HG02852 (cell line): Measurements from ENCODE around the gene LMO2.

Experiments used
- ATAC-seq: cut with Tn5 transposase; IDR thresholded peaks from one replicate; pipeline ENCODE4 v1.9.1; 2021; ENCODE audit warnings: mild to moderate bottlenecking, moderate library complexity; ENCODE audit not compliant: unreplicated experiment

Gene LMO2

DNA sequence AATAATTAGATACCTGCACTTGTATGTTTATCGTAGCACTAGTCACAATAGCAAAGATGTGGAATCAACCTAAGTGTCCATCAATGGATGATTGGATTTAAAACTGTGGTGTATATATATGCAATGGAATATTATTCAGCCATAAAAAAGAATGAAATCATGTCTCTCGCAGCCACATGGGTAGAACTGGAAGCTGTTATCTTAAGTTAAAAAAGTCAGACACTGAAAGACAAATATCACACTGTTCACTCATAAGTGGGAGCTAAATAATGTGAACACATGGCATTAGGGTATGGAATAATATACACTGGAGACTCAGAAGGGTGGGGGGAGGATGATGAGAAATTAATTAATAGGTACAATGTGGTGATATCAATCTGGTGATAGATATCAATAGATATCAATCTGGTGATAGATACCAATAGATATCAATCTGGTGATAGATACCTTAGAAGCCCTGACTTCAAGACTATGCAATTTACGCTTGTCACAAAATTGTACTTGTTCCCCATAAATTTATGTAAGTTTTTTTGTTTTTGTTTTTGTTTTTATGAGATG is 2.0 kb downstream of the LMO2 start:
- ATAC-seq: no peak

DNA sequence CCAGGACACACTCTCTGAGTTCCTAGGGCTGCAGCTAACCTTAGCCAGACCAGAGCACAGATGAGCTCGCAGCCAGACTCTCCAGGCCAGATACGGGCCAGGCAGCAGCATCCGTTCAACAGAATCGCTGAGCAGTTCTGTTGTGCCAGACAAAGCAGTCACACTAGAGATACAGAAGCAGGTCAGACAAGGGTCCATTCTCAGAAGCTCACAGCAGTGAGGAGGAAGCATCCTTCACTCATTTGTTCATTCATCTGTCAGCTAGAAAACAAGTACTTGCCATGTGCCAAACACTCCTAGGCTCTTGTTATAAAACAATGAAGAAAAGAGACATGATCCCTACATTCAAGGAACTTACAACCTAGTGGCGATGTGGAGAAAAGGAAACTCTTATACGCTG is 2.6 kb downstream of the LMO2 start:
- ATAC-seq: no peak

DNA sequence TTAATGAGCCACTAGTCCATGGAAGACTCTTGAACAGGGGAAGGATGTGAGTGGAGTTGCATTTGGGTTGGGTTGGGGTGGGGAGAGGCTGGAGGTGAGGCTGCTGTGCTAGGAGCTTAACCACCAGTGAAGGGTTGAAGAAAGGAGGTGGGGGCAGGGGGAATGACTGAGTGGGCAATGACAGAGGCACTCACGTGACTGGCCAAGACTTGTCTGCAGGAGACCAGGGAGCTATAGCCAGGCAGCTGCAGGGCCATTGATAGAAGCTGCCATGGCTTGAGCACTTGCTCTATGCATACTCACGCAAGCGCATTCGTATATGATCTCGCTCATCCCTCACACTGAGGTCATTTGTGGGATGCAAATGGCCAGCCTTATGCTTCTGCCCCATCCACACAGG is 4.0 kb downstream of the LMO2 start:
- ATAC-seq: no peak

DNA sequence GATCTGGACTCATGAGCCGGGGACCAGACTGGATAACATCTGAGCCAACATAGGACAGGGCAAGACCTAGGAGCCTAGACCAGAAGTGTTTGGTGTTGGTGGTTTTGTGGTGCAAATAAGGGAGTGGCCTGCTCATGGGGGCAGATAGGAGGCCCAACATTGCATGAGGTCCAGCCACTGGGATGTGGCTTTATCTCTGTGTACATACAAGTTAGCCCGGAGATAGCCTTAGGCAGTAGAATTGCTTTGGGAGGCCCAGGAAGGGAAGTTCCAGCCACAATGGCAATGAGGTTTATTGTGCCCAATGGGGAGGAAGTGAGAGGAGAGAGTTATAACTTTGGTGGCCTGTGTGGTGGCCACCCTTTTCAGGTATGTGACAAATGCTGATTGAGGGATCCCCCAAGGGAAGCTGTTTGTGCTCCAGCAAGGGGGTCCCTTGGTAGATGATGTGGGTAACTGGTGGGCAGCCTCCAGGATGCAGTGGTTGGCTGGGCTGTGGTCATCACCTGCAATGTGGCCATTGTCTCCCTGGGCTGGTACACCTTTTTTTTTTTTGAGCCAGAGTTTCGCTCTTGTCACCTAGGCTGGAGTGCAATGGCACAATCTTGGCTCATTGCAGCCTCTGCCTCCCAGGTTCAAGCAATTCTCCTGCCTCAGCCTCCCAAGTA is 6.4 kb downstream of the LMO2 start:
- ATAC-seq: no peak

DNA sequence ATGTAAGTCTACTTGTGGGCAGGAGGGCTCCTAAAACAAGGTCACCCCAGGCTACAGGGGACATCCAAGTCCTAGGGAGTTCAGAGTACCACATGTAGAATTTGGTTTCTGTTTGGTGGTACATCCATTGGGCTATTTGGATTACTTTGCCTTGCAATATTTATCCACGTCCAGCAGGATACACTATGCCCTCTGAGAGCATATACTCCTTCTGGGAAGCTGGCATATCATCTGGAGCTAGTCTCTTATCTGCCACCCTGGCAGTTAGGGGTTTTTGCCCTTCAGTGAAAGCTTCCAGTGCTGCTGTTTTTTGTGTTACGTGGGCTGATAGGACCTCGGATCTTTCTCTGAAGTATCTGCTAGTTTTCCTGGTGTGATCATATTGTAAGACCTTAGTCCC is 7.3 kb downstream of the LMO2 start:
- no peak for ATAC-seq

DNA sequence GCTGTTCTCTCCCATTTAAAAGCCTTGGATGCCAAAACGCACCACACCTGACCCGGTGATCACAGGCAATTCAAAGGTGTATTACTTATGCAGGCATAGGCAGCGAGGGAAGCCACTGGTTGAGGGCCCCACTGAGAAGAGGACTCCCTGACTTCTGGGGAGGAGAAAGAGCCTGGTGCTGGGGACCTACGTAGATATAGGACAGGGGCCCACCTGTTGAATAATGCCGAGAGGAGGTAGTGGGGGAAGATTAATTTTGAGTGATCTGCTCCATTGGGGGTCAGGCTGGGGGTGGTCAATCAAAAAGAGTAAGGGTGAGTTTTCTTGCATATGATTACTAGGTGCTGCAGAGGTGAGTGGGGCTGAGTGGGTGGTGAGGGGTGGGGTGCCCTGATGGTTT is 7.8 kb downstream of the LMO2 start:
- ATAC-seq: no peak

DNA sequence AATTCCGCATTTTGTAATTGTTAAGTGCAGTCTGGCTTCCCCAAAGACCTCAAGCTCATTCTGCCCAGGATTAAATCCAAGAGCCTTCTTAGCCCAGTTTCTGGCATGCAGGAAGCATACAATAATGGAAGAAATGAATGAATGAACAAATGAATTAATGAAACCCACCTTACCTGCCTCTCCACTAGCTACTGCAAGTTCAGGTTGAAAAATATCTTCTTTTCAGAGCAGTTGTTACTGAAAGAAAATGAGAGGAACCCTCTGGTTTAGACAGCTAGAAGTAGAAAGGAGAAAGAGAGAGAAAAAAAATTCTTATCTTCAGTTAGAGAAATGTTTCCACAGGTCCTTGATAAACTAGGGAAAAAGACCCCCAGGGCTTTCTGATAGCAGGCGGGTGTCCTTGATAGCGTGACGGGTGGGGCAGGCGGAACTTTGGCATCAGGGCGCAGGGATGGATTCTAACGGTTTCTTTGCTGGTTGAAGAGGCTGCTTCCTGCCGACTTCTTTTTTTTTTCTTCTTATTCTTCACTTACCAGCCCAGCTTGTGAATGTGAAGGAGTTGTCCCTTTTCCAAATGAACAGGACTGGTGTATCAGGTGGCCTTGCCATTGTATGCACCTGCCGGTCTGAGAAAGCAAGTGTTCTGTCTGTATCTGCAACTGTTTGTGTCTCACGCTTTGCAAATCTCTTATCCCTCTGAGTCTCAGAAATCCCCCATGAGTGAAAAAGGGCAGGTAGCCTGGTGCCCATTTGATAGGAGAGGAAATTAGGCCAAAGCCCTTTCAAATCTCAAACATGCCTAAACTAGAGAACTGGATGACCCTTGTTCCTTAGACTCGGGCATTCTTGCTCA is 10.0 kb downstream of the LMO2 start:
- no peak for ATAC-seq

DNA sequence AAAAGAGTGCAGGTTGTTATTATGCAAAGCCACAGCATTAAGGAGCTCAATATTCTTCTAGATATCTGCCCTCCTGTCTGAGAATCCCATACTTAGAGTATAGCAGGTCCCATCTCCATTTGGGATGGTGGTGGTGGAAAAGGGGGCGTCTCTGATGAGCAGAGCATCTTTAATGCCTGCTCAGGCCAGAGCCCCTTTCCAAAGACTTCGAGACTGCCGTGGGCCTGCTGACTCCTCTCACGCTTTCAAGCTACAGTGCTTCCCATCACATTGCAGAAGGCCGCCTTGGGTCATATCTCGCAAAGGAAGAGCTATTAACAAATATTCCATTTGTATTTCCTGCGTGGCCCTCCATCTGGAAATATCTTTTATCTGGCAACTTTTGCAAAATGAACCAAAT is 10.9 kb downstream of the LMO2 start:
- no peak for ATAC-seq

DNA sequence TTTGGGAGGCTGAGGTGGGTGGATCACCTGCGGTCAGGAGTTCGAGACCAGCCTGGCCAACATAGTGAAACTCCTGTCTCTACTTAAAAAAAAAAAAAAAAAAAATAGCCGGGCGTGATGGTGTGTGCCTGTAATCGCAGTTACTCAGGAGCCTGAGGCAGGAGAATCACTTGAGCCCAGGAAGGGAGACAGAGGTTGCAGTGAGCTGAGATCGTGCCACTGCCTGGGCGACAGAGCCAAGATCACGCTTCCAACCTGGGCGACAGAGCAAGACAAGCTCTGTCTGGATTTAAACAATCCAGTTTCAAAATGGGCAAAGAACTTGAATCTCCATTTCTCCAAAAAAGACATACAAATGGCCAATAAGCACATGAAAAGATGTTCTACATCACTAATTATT is 12.5 kb downstream of the LMO2 start:
- no peak for ATAC-seq

DNA sequence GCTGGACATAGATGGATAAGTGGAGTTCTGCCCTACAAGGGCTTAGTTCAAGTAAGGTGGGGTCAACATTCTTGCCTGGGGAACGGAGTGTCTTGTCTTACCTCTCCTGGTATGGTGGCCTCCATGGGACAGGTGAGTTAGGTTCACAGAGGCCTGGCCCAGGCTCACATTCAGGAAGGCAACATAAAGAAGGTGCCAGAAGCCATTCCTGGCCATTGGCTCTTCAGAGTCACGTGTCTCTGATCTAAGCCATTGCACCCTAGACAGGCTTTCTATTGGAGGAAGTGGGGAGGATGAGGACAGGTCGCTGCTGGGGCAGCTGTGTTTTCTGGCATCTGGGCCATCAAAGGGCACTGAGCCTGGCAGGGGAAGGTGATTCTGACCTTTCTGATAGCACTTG is 14.8 kb downstream of the LMO2 start:
- ATAC-seq: no peak

DNA sequence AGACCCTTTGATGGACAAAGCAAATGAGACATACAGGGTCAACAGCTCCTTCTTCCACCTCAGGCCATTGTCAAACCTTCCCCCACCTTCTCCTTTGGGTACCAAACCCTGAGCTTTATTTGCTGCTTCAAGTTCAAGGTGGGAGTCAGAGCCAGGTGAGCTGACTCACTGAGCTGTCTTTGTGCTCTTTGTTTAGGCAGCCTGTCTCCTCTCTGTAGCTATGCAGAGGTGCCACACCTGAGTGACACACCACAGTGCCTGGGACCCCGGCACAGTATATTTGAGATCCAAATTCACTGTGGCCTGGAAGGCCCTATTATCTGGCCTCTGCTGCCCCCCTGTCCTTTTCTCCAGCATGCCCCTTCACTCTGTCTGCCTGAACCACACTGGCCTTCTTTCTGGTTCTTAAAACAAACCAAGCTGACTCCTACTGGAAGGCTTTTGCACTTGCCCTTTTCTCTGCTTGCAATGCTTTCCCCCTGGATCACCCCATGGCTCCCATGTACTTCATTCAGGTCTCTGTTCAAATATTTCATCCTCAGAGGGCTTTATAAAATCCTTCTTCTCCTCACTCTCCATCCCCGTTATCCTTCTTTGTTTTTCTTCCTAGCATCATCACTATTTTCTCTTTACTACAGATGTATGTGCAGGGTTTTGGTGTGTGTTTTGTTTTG is 16.1 kb downstream of the LMO2 start:
- ATAC-seq: no peak

DNA sequence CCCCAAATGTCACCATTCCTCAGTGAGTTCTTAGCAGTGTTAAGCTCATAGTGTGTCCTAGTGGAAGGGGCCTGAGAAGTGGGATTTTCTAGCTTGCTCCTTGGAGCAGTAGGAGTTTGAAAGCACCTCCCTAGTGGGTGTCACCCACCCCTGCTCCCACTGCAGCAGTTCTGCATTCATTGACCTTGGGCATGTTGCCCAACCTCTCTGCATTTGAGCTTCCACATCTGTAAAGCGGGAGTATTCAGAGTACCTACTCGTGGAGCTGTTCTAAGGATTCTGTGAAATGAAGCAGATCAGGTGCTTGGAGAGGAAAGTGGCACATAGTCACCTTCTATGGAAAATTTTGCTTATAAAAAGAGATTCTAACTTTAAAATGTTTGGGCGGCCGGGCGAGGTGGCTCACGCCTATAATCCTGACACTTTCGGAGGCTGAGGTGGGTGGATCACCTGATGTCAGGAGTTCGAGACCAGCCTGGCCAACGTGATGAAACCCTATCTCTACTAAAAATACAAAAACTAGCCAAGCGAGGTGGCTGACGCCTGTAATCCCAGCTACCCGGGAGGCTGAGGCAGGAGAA is 16.9 kb downstream of the LMO2 start:
- ATAC-seq: no peak

DNA sequence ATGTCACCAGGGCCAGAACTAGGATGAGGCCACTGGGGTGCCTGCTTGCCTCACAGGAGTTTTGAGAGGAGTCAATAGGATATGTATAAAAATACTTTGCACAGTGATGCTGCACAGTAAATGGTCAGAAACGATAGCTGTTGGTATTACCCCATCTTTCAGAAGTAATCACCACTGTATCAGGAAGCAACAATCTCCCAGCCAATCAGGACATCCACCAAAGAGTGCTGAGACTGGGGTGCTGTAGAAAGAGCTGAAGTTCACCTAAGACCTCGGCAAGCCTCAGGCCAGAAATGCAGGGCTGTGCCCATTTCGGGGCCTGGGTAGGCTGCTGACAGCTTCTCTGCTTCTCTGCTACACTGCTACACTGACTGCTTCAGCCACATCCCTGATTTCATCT is 17.4 kb downstream of the LMO2 start:
- no peak for ATAC-seq

DNA sequence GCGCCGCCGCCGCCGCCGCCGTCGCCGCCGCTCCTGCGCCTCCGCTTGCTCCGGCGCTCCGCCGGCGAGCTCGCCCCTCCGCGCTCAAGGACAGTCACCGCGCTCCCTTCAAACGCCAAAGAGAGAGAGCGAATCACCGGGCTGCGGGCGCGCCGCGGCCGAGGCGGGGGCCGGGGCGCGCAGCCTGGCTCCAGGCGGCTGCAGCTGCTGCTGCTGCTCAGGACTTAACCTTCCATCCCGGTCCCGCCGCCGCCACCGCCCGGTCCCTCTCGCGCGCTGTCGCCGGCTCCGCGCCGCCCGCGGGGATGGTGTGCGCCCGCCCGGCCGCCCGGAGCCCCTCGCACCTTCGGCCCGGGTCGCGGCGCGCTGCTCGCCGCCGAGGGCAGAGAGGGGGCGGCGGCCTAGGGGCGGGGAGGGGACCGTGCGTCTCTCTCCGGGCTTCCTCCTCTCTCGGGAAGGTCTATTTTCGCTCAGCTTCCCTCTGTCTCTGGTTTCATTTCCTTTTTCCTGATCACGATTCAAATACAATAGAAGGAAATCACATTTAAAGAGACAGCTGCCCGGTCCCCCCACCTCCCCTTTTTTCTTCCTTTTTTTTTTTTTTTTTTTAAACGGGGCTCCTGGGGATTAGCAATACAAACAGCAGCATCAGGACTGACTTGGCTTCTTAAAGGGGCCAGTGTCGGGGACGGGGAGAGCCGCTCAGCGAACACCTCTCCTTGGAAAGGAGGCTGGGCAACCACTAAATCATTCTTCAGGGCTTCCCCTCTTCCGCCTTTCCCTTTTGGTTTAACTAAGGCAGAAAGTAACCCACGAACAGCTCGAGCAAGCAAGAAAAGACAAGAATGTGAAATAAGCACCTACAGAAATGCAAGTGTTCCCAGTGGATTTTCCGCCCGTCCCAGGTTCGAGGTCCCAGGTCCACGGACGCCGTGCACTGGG is 22.1 kb downstream of the LMO2 start:
- peak; percentile 53 for ATAC-seq

DNA sequence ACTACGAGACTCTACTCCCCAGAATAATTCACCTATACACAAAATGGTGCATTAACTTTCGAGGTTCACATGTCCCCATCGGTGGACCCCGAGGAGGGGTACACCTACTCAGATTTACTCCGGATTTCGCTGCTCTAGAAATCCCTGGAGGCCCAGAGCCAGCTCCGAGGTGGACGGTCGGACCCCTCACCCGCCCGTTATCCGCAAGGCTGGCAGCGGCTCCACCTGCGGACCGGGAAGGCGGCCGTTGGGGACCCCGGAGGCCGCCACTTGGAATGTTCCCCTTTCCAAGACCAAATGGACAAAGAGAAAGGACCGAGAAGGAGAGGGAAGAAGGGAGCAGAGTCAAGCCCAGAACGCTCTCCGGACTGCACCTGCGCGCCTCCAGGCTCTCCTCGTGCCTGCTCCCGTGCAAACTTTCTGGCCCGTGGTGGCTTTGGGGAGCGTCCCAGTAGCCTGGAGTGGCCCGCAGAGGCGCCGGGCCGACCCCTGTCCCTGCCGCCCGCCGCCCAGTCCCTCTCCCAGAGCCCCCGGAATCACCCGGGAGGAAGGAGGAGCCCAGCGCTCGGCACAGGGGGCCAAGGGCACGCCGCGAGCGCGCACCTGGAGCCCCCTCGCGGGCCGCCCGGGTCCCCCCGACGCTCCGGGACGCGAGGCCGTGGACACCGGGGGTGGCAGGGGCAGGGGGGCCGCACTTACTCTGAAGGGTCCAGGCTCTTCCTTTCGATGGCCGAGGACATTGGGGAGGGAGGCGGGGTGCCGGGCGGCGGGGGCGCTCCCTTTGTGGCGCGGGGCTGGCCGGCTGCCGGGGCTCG is 23.0 kb downstream of the LMO2 start:
- ATAC-seq: peak; percentile 26

DNA sequence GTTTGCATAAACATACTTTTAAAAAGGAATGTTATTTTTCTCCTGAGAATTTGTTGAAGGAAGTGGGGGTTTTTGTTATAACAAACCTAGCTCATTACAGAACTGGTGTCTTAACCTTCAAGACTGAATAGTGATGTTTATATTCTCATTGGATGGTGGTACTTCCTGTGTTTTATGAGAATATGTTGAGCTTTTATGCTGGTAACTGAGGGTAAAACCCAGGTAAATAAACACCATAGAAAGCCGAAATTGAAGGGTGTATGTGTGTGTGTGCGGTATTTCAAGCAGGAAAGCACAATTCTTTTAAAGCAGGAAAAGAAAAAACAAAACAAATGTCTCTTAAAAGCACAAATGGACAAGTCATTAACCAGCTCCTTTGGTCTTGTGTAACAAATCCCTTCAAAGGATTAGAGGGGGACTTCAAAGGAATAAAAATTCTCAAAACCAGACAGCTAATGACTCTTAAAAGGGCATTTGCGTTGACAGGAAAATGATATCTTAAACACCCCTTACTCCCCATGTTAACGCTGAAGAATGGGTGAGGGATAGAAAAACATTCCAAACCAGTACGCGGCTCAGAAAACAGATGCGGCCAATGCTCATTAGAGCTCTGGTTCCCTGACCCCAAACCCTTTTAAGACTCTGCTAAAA is 23.8 kb downstream of the LMO2 start:
- no peak for ATAC-seq

DNA sequence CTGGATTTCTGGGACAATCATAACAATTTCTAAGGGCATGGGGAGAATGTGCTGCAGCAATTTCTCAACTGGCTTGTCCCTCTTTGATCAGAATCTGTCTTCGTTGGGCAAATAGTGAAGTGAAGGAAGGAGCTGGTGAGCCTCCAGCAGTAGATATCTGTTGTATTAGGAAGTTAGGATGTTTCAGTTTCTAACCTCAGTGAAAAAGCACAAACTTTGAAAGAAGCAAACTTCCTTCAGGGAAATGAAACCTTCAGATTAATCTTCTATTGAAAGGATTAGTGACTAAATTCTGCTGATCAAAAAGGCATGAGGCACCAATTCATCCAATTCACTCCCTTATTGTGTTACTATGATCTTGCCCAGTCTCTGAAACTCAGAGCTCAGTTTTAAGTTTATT is 24.3 kb downstream of the LMO2 start:
- ATAC-seq: no peak

DNA sequence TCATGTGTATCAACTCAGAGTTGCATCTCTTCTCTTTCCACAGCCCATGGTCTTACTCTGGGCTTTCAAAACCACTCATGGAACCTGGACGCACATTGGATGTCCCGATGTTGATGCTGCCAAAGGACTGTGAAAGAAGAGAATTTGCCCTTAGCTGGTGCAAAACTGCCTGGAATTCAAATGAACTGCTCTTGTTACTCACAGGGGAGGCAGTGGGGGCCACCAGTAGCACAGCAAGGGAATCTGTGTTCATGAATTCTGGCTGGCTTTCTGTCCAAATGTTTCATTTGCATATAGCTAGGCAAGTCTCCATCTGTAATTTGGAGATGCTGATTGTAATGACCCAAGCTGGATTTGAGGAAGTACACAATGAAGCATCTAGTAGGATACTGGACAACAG is 24.9 kb downstream of the LMO2 start:
- ATAC-seq: no peak

DNA sequence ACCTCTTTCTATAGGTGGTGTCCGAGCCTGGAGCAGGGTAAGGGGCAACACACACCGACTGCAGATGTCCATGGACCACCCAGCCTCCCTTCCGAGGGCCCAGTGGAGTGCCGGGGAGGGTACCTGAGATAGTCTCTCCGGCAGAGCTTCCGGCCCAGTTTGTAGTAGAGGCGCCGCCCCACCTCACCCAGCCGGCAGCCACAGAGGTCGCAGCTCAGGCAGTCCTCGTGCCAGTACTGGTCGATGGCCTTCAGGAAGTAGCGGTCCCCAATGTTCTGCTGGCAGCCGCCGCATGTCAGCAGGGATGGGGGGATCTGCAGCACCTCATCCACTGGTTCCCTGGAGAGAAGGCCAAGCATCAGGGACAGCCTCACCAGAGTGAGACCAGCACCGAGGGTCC is 27.4 kb downstream of the LMO2 start:
- ATAC-seq: no peak
